KMS-11 (cell line): ENCODE results near the gene MYH15.

Experiments
- H2AFZ ChIP-seq: fragments of 200-600 bp; sonication (generic); 2 replicates; pipeline ENCODE4 v1.6.1; 2016; ENCODE audit warnings: antibody characterized with exemption, mixed run types, low read depth
- H3K27ac ChIP-seq: fragments of 200-600 bp; sonication (generic); 2 replicates; pipeline ENCODE4 v1.6.1; 2016; ENCODE audit warnings: mild to moderate bottlenecking, mixed run types
- H3K27me3 ChIP-seq: fragments of 200-600 bp; sonication (generic); 2 replicates; pipeline ENCODE4 v1.6.1; 2017; ENCODE audit warnings: mild to moderate bottlenecking, low read depth, mixed run types, moderate library complexity; ENCODE audit not compliant: insufficient read depth
- H3K36me3 ChIP-seq: fragments of 200-600 bp; sonication (generic); 2 replicates; pipeline ENCODE4 v1.6.1; 2017; ENCODE audit warnings: mild to moderate bottlenecking, mixed run types; ENCODE audit not compliant: insufficient read depth
- H3K4me1 ChIP-seq: fragments of 200-600 bp; sonication (generic); 2 replicates; pipeline ENCODE4 v1.6.1; 2016; ENCODE audit warnings: mild to moderate bottlenecking, low read depth, mixed run types; ENCODE audit not compliant: poor library complexity, severe bottlenecking
- H3K4me2 ChIP-seq: fragments of 200-600 bp; sonication (generic); 2 replicates; pipeline ENCODE4 v1.7.0; 2016; ENCODE audit warnings: mild to moderate bottlenecking, mixed run types
- H3K4me3 ChIP-seq: fragments of 200-600 bp; sonication (generic); IDR thresholded peaks from 2 replicates; pipeline ENCODE4 v1.6.1; 2017; ENCODE audit warnings: low read depth, low read length, mixed read lengths; ENCODE audit not compliant: insufficient read depth
- H3K79me2 ChIP-seq: fragments of 200-600 bp; sonication (generic); 2 replicates; pipeline ENCODE4 v1.6.1; 2016; ENCODE audit warnings: low read depth, mixed run types; ENCODE audit not compliant: insufficient read depth
- H3K9ac ChIP-seq: fragments of 200-600 bp; sonication (generic); 2 replicates; pipeline ENCODE4 v1.6.1; 2016; ENCODE audit warnings: mild to moderate bottlenecking, mixed run types
- H4K20me1 ChIP-seq: fragments of 200-600 bp; sonication (generic); 2 replicates; pipeline ENCODE4 v1.6.1; 2016; ENCODE audit warnings: mild to moderate bottlenecking, mixed run types; ENCODE audit not compliant: insufficient read depth
- CTCF ChIP-seq: fragments of 200-600 bp; sonication (generic); conservative IDR thresholded peaks from 2 replicates; pipeline ENCODE4 v1.6.1; 2017; ENCODE audit warnings: low read depth, mild to moderate bottlenecking, antibody characterized with exemption, low read length, moderate library complexity, mixed read lengths

MYH15 gene

GRCh38 chr3:108489776-108490175, 20.6 kb downstream of the MYH15 start:
- H3K9ac ChIP-seq: no peak overlapping the region
- H3K79me2 ChIP-seq: no peaks in the 10 kb centered on the region
- H3K4me2 ChIP-seq: no peak overlapping the region
- peak; percentile 80 for TF ChIP-seq CTCF
- H3K27ac ChIP-seq: no peak overlapping the region
- H3K27me3 ChIP-seq: no peaks in the 10 kb centered on the region
- H4K20me1 ChIP-seq: no peaks in the 10 kb centered on the region
- no peak overlapping the region for H3K4me3 ChIP-seq
- no peaks in the 10 kb centered on the region for H3K36me3 ChIP-seq
- no peak overlapping the region for H2AFZ ChIP-seq
- peaks cover 20% of the 10 kb centered on the region for H3K4me1 ChIP-seq

- no peak overlapping the region for H3K4me2 ChIP-seq
- no peaks in the 10 kb centered on the region for H4K20me1 ChIP-seq
- no peak overlapping the region for H2AFZ ChIP-seq
- peaks cover 25% of the 10 kb centered on the region for H3K4me1 ChIP-seq
- no peak overlapping the region for H3K27ac ChIP-seq
- no peaks in the 10 kb centered on the region for H3K27me3 ChIP-seq
- H3K9ac ChIP-seq: no peak overlapping the region
- H3K36me3 ChIP-seq: no peaks in the 10 kb centered on the region
- H3K79me2 ChIP-seq: no peaks in the 10 kb centered on the region
- TF ChIP-seq CTCF: no peak
- no peak overlapping the region for H3K4me3 ChIP-seq
These were observed 21.8 kb downstream of the MYH15 start for GRCh38 chr3:108488631-108489030.

- H3K79me2 ChIP-seq: no peaks in the 10 kb centered on the region
- H3K27ac ChIP-seq: no peak overlapping the region
- no peak for TF ChIP-seq CTCF
- no peak overlapping the region for H3K4me2 ChIP-seq
- H4K20me1 ChIP-seq: no peaks in the 10 kb centered on the region
- no peaks in the 10 kb centered on the region for H3K36me3 ChIP-seq
- H3K4me1 ChIP-seq: peaks cover 25% of the 10 kb centered on the region
- no peaks in the 10 kb centered on the region for H3K27me3 ChIP-seq
- no peak overlapping the region for H2AFZ ChIP-seq
- no peak overlapping the region for H3K4me3 ChIP-seq
- no peak overlapping the region for H3K9ac ChIP-seq
These were observed 23.0 kb downstream of the MYH15 start for GRCh38 chr3:108487439-108487838.

GRCh38 chr3:108486941-108487340, 23.5 kb downstream of the MYH15 start:
- Histone ChIP-seq H4K20me1 (no peaks in the 10 kb centered on the region), H3K27ac (no peak overlapping the region), H3K79me2 (no peaks in the 10 kb centered on the region), H3K4me3 (no peak overlapping the region), H3K4me2 (no peak overlapping the region), H3K36me3 (no peaks in the 10 kb centered on the region), H2AFZ (no peak overlapping the region), H3K4me1 (peaks cover 25% of the 10 kb centered on the region), H3K27me3 (no peaks in the 10 kb centered on the region), H3K9ac (no peak overlapping the region)
- no peak for TF ChIP-seq CTCF
